ENCODE measurements around the gene BABAM2.
"Not testable (repeated sequence)": the region's sequence is repeated elsewhere in the genome, so short reads cannot be mapped to it uniquely, and the experiment has no call there.

BABAM2 gene

DNA sequence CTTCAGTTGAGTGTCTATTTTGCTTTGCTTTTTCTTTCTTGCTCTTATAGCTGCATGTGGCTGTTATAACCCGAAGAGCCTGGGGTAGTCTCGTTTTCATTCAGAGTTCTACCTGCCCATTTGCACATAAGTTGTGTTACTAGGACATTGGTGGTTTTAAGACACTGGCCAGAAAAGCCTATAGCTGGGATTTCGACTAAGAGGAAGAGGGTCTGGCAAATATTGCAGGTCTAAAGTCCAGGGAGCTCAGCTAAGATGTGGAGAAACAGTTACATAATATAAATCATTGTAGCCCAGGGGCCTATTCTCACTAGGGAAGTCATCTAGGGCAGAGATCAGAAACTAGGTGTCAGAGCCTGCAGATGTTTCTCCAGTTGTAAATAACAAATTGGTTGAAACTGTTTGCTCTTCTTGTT, 120.8 kb downstream of the BABAM2 start:
- in situ Hi-C loops (cut with HindIII; ENCODE audit: low sequenced_read_pairs), result no loop called here

DNA sequence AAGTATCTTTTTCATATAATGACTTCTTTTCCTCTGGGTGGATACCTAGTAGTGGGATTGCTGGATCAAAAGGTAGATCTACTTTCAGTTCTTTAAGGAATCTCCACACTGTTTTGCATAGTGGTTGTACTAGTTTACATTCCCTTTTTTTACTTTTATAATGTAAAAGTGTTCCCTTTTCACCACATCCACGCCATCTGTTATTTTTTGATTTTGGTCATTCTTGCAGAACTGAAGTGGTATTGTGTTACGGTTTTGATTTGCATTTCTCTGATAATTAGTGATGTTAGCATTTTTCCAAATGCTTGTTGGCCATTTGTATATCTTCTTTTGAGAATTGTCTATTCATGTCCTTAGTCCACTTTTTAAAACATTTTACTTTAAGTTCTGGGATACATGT, 127.9 kb downstream of the BABAM2 start:
- in situ Hi-C loops (cut with HindIII; ENCODE audit: low sequenced_read_pairs), result not testable (repeated sequence)

- in situ Hi-C loops (cut with HindIII; ENCODE audit: low sequenced_read_pairs), result not testable (repeated sequence)
Observed at GRCh38 chr2:28019521-28019920, 129.0 kb downstream of the BABAM2 start.

- in situ Hi-C loops (cut with HindIII; ENCODE audit: low sequenced_read_pairs), result no loop called here
Observed at GRCh38 chr2:28021898-28022297, 131.4 kb downstream of the BABAM2 start.

- in situ Hi-C loops (cut with HindIII; ENCODE audit: low sequenced_read_pairs), result no loop called here
Observed at GRCh38 chr2:28025123-28025522, 134.6 kb downstream of the BABAM2 start.

DNA sequence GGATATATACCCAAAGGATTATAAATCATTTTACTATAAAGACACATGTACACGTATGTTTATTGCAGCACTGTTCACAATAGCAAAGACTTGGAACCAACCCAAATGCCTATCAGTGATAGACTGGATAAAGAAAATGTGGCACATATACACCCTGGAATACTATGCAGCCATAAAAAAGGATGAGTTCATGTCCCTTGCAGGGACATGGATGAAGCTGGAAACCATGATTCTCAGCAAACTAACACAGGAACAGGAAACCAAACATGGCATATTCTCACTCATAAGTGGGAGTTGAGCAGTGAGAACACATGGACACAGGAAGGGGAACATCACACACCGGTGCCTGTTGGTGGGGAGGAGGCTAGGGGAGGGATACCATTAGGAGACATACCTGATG, 135.7 kb downstream of the BABAM2 start:
- in situ Hi-C loops (cut with HindIII; ENCODE audit: low sequenced_read_pairs), result not testable (repeated sequence)

DNA sequence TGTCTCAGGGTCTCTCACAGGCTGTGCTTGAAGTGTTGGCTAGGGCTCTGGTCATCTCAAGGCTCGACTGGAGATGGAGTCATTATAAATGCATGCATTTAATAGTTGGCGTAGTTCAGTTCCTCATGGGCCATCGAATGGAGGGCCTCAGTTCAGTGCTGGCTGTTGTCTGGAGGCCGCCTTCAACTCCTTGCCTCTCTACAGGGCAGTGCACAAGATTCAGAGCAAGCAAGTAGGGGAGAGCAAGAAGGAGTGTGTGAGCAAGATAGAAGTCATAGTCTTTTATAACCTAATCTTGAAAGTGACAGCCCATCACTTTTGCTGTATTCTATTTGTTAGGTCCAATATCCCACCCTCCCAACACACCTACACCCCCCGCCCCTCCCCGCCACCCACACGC, 137.5 kb downstream of the BABAM2 start:
- in situ Hi-C loops (cut with HindIII; ENCODE audit: low sequenced_read_pairs), result no loop called here

- in situ Hi-C loops (cut with HindIII; ENCODE audit: low sequenced_read_pairs), result no loop called here
Observed at GRCh38 chr2:28030600-28030999, 140.1 kb downstream of the BABAM2 start.

DNA sequence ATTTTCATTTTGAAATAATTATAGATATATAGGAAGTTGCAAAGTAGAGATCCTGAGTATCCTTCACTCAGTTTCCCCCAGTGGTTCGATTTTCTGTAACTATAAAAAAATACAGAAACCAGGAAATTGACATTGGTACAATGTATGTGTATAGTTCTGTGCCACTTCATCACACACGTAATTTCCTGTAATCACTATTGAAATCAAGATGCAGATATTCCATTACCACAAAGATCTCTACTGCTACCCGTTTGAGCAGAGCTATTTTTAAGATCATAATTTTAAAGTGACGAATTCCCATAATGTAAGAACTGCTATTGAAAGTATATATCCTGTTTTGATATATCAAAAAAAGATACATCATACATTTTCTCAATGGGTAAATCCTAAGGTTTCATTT, 142.3 kb downstream of the BABAM2 start:
- in situ Hi-C loops (cut with HindIII; ENCODE audit: low sequenced_read_pairs), result no loop called here

DNA sequence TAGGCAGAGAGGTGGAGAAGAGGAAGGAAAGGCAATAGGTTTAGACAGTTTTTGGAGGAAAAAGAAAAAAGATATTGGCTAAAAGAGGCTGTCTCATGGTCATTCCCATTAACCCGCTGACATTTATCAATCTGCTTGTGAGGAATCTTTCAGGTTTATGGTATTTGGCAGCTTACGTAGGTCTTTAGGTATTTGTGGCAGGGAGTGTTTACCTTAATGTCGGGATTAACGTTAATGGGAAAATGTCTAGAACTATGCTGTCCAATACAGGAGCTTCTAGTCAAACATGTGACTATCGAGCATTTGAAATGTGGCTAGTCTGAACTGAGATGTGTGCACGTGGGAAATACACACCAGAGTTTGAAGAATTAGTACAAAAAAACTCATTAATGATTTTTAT, 144.2 kb downstream of the BABAM2 start:
- in situ Hi-C loops (cut with HindIII; ENCODE audit: low sequenced_read_pairs), result no loop called here

- in situ Hi-C loops (cut with HindIII; ENCODE audit: low sequenced_read_pairs), result no loop called here
Observed at GRCh38 chr2:28035163-28035690, 144.7 kb downstream of the BABAM2 start.

- in situ Hi-C loops (cut with HindIII; ENCODE audit: low sequenced_read_pairs), result no loop called here
Observed at GRCh38 chr2:28035816-28036215, 145.3 kb downstream of the BABAM2 start.

GRCh38 chr2:28036307-28036706, 145.8 kb downstream of the BABAM2 start:
- in situ Hi-C loops (cut with HindIII; ENCODE audit: low sequenced_read_pairs), result no loop called here

DNA sequence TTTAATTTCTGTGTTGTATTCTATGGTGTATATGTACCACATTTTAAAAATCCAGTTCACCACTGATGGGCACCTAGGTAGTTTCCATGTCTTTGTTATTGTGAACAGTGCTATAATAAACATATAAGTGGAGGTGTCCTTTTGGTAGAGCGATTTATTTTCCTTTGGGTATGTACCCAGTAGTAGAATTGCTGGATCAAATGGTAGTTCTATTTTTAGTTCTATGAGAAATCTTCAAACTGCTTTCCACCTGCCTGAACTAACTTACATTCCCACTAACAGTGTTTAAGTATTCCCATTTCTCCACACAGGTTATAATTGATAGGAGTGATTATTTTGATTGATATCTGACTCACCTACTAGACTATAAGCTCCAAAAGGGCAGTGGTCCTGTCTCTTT, 148.2 kb downstream of the BABAM2 start:
- in situ Hi-C loops (cut with HindIII; ENCODE audit: low sequenced_read_pairs), result no loop called here

- in situ Hi-C loops (cut with HindIII; ENCODE audit: low sequenced_read_pairs), result no loop called here
Observed at GRCh38 chr2:28045676-28046351, 155.3 kb downstream of the BABAM2 start.

DNA sequence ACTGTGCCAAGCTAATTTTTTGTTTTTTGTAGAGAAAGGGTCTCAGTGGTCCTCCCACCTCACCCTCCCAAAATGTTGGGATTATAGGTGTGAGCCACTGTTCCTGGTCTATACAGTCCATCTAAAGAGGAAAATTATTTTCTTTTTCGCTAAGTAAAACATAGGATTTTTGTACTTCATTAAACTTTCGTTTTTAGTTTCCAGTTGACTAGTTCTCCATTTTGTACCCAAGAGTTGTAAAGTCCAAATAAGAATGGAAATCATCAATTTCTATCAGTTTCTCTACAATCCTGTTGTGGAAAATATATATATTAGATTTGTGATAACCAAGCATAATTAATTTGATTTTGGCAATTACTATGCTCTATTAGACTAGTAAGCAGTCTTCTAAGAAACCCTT, 156.4 kb downstream of the BABAM2 start:
- in situ Hi-C loops (cut with HindIII; ENCODE audit: low sequenced_read_pairs), result no loop called here

DNA sequence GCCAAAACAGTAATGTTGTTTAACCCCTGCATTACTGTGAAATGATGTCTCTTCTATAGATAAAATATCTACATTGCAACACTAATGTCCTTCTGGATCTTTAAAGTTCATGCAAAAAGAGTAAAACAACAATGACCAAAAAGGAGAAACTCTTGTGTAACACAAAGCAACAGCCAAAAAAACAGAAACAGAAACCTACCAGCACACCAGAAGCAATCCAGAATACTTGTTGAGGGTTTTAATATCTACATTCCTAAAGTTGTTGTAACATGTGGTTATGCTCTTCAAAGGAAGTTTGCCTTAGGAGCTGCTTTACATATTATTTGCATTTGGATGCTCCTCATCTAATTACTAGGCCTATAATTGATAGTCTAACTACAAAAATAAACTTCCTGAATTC, 157.2 kb downstream of the BABAM2 start:
- in situ Hi-C loops (cut with HindIII; ENCODE audit: low sequenced_read_pairs), result no loop called here

GRCh38 chr2:28048341-28048740, 157.8 kb downstream of the BABAM2 start:
- in situ Hi-C loops (cut with HindIII; ENCODE audit: low sequenced_read_pairs), result no loop called here

GRCh38 chr2:28049416-28049815, 158.9 kb downstream of the BABAM2 start:
- in situ Hi-C loops (cut with HindIII; ENCODE audit: low sequenced_read_pairs), result no loop called here

- in situ Hi-C loops (cut with HindIII; ENCODE audit: low sequenced_read_pairs), result no loop called here
Observed at GRCh38 chr2:28049899-28050298, 159.4 kb downstream of the BABAM2 start.

DNA sequence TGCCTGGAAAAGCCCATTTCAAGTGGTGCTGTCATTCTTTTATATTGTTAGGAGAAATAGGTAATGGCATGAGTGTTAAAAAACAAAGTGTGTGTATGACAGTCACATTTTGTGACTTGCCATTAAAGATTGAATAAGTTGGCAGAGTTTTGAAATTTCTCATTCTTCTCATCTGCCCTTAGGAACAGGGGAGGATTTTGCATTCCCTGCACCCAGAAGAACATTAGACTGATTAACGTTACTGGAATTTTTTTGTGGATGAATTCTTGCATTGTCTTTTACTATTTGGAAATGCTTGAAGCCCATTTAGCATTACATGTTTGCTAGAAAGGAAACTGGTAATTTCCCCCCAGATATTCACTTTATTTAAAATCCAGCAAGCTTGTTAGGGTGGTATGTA, 162.2 kb downstream of the BABAM2 start:
- in situ Hi-C loops (cut with HindIII; ENCODE audit: low sequenced_read_pairs), result no loop called here

GRCh38 chr2:28053597-28053996, 163.1 kb downstream of the BABAM2 start:
- in situ Hi-C loops (cut with HindIII; ENCODE audit: low sequenced_read_pairs), result no loop called here

- in situ Hi-C loops (cut with HindIII; ENCODE audit: low sequenced_read_pairs), result no loop called here
Observed at GRCh38 chr2:28054916-28055315, 164.4 kb downstream of the BABAM2 start.
